DOHH2 (cell line): ENCODE data around the gene SH3BGRL.

Experiments used
- H3F3A ChIP-seq: fragments of 200-600 bp; sonication (generic), shearing (Covaris generic); 2 replicates; pipeline ENCODE4 v1.6.0; 2016; ENCODE audit warnings: antibody characterized with exemption, mild to moderate bottlenecking; ENCODE audit not compliant: control insufficient read depth, insufficient read depth
- H3K27ac ChIP-seq: fragments of 200-600 bp; sonication (generic); 2 replicates; pipeline ENCODE4 v1.5.1; 2014; ENCODE audit warnings: low read depth, mild to moderate bottlenecking, low read length, moderate library complexity
- H3K27me3 ChIP-seq: fragments of 200-600 bp; sonication (generic); 2 replicates; pipeline ENCODE4 v1.6.1; 2014; ENCODE audit warnings: mild to moderate bottlenecking, low read length, mixed read lengths; ENCODE audit not compliant: control insufficient read depth
- H3K36me3 ChIP-seq: fragments of 200-600 bp; sonication (generic); 2 replicates; pipeline ENCODE4 v1.6.1; 2014; ENCODE audit warnings: mild to moderate bottlenecking, low read length, moderate library complexity, mixed read lengths; ENCODE audit not compliant: control insufficient read depth
- H3K4me1 ChIP-seq: fragments of 200-600 bp; sonication (generic); 2 replicates; pipeline ENCODE4 v1.6.1; 2014; ENCODE audit warnings: mild to moderate bottlenecking, low read length, mixed read lengths; ENCODE audit not compliant: control insufficient read depth
- H3K4me2 ChIP-seq: fragments of 200-600 bp; sonication (generic); 2 replicates; pipeline ENCODE4 v1.6.0; 2014; ENCODE audit warnings: mild to moderate bottlenecking, low read length, moderate library complexity
- H3K4me3 ChIP-seq: fragments of 200-600 bp; sonication (generic); 2 replicates; pipeline ENCODE4 v1.5.1; 2014; ENCODE audit warnings: mild to moderate bottlenecking, low read length, mixed read lengths
- H3K79me2 ChIP-seq: fragments of 200-600 bp; sonication (generic); 2 replicates; pipeline ENCODE4 v1.6.1; 2014; ENCODE audit warnings: mild to moderate bottlenecking, low read length, mixed read lengths; ENCODE audit not compliant: control insufficient read depth
- H3K9me2 ChIP-seq: fragments of 200-600 bp; sonication (generic); replicated peaks from 2 replicates; pipeline ENCODE4 v1.6.1; 2014; ENCODE audit warnings: mild to moderate bottlenecking, low read length, mixed read lengths; ENCODE audit not compliant: control insufficient read depth
- H3K9me3 ChIP-seq: fragments of 200-600 bp; sonication (generic); 2 replicates; pipeline ENCODE4 v1.6.1; 2014; ENCODE audit warnings: antibody characterized with exemption, low read length, mixed read lengths; ENCODE audit not compliant: control insufficient read depth, insufficient read depth
- H4K20me1 ChIP-seq: fragments of 200-600 bp; sonication (generic); 2 replicates; pipeline ENCODE4 v1.6.0; 2014; ENCODE audit warnings: low read depth, mild to moderate bottlenecking, antibody characterized with exemption, low read length, moderate library complexity; ENCODE audit not compliant: control insufficient read depth, insufficient read depth
- CTCF ChIP-seq: fragments of 200-600 bp; sonication (generic); IDR thresholded peaks from one replicate; pipeline ENCODE4 v1.5.1; 2014; ENCODE audit warnings: antibody characterized with exemption, mild to moderate bottlenecking, low read depth, low read length; ENCODE audit not compliant: poor library complexity, severe bottlenecking
- EZH2phosphoT487 ChIP-seq: fragments of 200-600 bp; sonication (generic); IDR thresholded peaks from 2 replicates; pipeline ENCODE4 v1.6.1; 2017; ENCODE audit warnings: borderline replicate concordance, mild to moderate bottlenecking, antibody characterized with exemption, low read length, moderate library complexity, mixed read lengths

SH3BGRL gene

GRCh38 chrX:81195259-81195658 is 6.6 kb upstream of the SH3BGRL start:
- H3K4me2 ChIP-seq = peak overlapping the region; percentile 43

GRCh38 chrX:81195712-81196111 is 6.2 kb upstream of the SH3BGRL start:
- H3K4me2 ChIP-seq = peak overlapping the region; percentile 43
- H3K9me3 ChIP-seq = no peaks in the 10 kb centered on the region
- peaks cover 7% of the 10 kb centered on the region for H3K4me1 ChIP-seq
- no peaks in the 10 kb centered on the region for H3F3A ChIP-seq
- H4K20me1 ChIP-seq = no peaks in the 10 kb centered on the region
- H3K27ac ChIP-seq = no peak overlapping the region
- no peaks in the 10 kb centered on the region for H3K27me3 ChIP-seq
- H3K9me2 ChIP-seq = no peaks in the 10 kb centered on the region
- H3K79me2 ChIP-seq = no peaks in the 10 kb centered on the region
- TF ChIP-seq EZH2phosphoT487 = no peak
- peak; percentile 61 for TF ChIP-seq CTCF
- no peak overlapping the region for H3K4me3 ChIP-seq
- no peaks in the 10 kb centered on the region for H3K36me3 ChIP-seq

More at GRCh38 chrX:81195259-81195658, 6.6 kb upstream of the SH3BGRL start:
- H3K36me3 ChIP-seq = no peaks in the 10 kb centered on the region
- H3K9me3 ChIP-seq = no peaks in the 10 kb centered on the region
- no peak overlapping the region for H3K4me3 ChIP-seq
- H3K27ac ChIP-seq = no peak overlapping the region
- TF ChIP-seq CTCF = no peak
- TF ChIP-seq EZH2phosphoT487 = no peak
- H3K4me1 ChIP-seq = peaks cover 4% of the 10 kb centered on the region
- no peaks in the 10 kb centered on the region for H3K79me2 ChIP-seq
- H3K9me2 ChIP-seq = no peaks in the 10 kb centered on the region
- no peaks in the 10 kb centered on the region for H3F3A ChIP-seq
- no peaks in the 10 kb centered on the region for H3K27me3 ChIP-seq
- no peaks in the 10 kb centered on the region for H4K20me1 ChIP-seq

GRCh38 chrX:81201071-81201470 is 831 bp upstream of the SH3BGRL start:
- Histone ChIP-seq H3F3A (peaks cover 13% of the 10 kb centered on the region), H3K4me2 (peak overlapping the region; percentile 78), H3K4me3 (peak overlapping the region; percentile 92), H3K36me3 (peaks cover 18% of the 10 kb centered on the region), H3K27me3 (no peaks in the 10 kb centered on the region), H3K27ac (peak overlapping the region; percentile 97), H3K9me2 (no peaks in the 10 kb centered on the region), H4K20me1 (no peaks in the 10 kb centered on the region), H3K9me3 (no peaks in the 10 kb centered on the region), H3K4me1 (peaks cover 37% of the 10 kb centered on the region), H3K79me2 (peaks cover 40% of the 10 kb centered on the region)
- TF ChIP-seq CTCF = no peak
- no peak for TF ChIP-seq EZH2phosphoT487
